OCI-LY3 (cell line): ENCODE results near the gene ANKRD27.

Experiments used
- H2AFZ ChIP-seq: fragments of 200-600, 300-600 bp; shearing (Covaris generic); 2 replicates; pipeline ENCODE4 v1.6.0; 2014; ENCODE audit warnings: antibody characterized with exemption, low read depth, low read length
- H3K27ac ChIP-seq: fragments of 200-600, 300-600 bp; sonication (generic); 2 replicates; pipeline ENCODE4 v1.5.1; 2014; ENCODE audit warnings: mild to moderate bottlenecking, low read length, moderate library complexity, mixed read lengths
- H3K27me3 ChIP-seq: fragments of 200-600, 300-600 bp; sonication (generic); 2 replicates; pipeline ENCODE4 v1.6.1; 2014; ENCODE audit warnings: low read depth, low read length, mixed read lengths
- H3K36me3 ChIP-seq: fragments of 200-600, 300-600 bp; sonication (generic); replicated peaks from 2 replicates; pipeline ENCODE3; 2014; ENCODE audit warnings: low read depth, low read length, mixed read lengths
- H3K4me1 ChIP-seq: fragments of 300-600, 200-600 bp; sonication (generic); 2 replicates; pipeline ENCODE4 v1.6.1; 2014; ENCODE audit warnings: low read length, mixed read lengths
- H3K4me2 ChIP-seq: fragments of 200-600, 300-600 bp; sonication (generic); 2 replicates; pipeline ENCODE4 v1.6.1; 2014; ENCODE audit warnings: low read length, mixed read lengths
- H3K4me3 ChIP-seq: fragments of 300-600, 200-600 bp; sonication (generic); 2 replicates; pipeline ENCODE4 v1.5.1; 2014; ENCODE audit warnings: antibody characterized with exemption, mild to moderate bottlenecking, low read length, moderate library complexity
- H3K79me2 ChIP-seq: fragments of 300-600, 200-600 bp; shearing (Covaris generic); 2 replicates; pipeline ENCODE4 v1.6.1; 2014; ENCODE audit warnings: mild to moderate bottlenecking, low read length, mixed read lengths
- H3K9ac ChIP-seq: fragments of 300-600, 200-600 bp; shearing (Covaris generic); 2 replicates; pipeline ENCODE4 v1.6.0; 2014; ENCODE audit warnings: mild to moderate bottlenecking, low read length, moderate library complexity
- H3K9me3 ChIP-seq: fragments of 200-600, 300-600 bp; shearing (Covaris generic); 2 replicates; pipeline ENCODE4 v1.6.1; 2014; ENCODE audit warnings: low read length, mixed read lengths; ENCODE audit not compliant: insufficient read depth
- H4K20me1 ChIP-seq: fragments of 200-600, 300-600 bp; sonication (generic); 2 replicates; pipeline ENCODE4 v1.6.1; 2016; ENCODE audit warnings: low read length, mixed read lengths; ENCODE audit not compliant: insufficient read depth
- CTCF ChIP-seq: fragments of 200-600, 300-600 bp; sonication (generic); IDR thresholded peaks from 2 replicates; pipeline ENCODE4 v1.5.1; 2014; ENCODE audit warnings: antibody characterized with exemption, low read length, low read depth
- EZH2phosphoT487 ChIP-seq: fragments of 200-600 bp; shearing (Covaris generic); IDR thresholded peaks from 2 replicates; pipeline ENCODE4 v1.6.1; 2018; ENCODE audit warnings: antibody characterized with exemption, mixed run types, low read depth

The ANKRD27 gene

GRCh38 chr19:32642771-32643170 is 32.2 kb downstream of the ANKRD27 start:
- Histone ChIP-seq H3K9me3 (no peaks in the 10 kb centered on the region), H3K4me3 (no peak overlapping the region), H3K27me3 (no peaks in the 10 kb centered on the region), H3K27ac (no peak overlapping the region), H2AFZ (no peak overlapping the region), H3K4me2 (no peak overlapping the region), H4K20me1 (no peaks in the 10 kb centered on the region), H3K9ac (no peak overlapping the region), H3K36me3 (peaks cover 67% of the 10 kb centered on the region), H3K79me2 (no peaks in the 10 kb centered on the region), H3K4me1 (peaks cover 17% of the 10 kb centered on the region)
- TF ChIP-seq CTCF = no peak
- TF ChIP-seq EZH2phosphoT487 = no peak

- Histone ChIP-seq H3K4me1 (no peaks in the 10 kb centered on the region), H3K79me2 (no peaks in the 10 kb centered on the region), H4K20me1 (no peaks in the 10 kb centered on the region), H3K9ac (no peak overlapping the region), H3K36me3 (peaks cover 62% of the 10 kb centered on the region), H2AFZ (no peak overlapping the region), H3K4me2 (no peak overlapping the region), H3K4me3 (no peak overlapping the region), H3K27me3 (no peaks in the 10 kb centered on the region), H3K9me3 (no peaks in the 10 kb centered on the region), H3K27ac (no peak overlapping the region)
- TF ChIP-seq EZH2phosphoT487 = no peak
- TF ChIP-seq CTCF = no peak
Measured at GRCh38 chr19:32638625-32639024, 36.4 kb downstream of the ANKRD27 start.

- Histone ChIP-seq H3K4me1 (no peaks in the 10 kb centered on the region), H3K9ac (no peak overlapping the region), H2AFZ (no peak overlapping the region), H3K27ac (no peak overlapping the region), H3K4me2 (no peak overlapping the region), H4K20me1 (no peaks in the 10 kb centered on the region), H3K9me3 (no peaks in the 10 kb centered on the region), H3K27me3 (no peaks in the 10 kb centered on the region), H3K4me3 (no peak overlapping the region), H3K36me3 (peaks cover 57% of the 10 kb centered on the region), H3K79me2 (no peaks in the 10 kb centered on the region)
- TF ChIP-seq CTCF (no peak), EZH2phosphoT487 (no peak)
Measured at GRCh38 chr19:32637480-32637879, 37.5 kb downstream of the ANKRD27 start.

GRCh38 chr19:32631381-32631780 is 43.6 kb downstream of the ANKRD27 start:
- no peak for TF ChIP-seq EZH2phosphoT487
- Histone ChIP-seq H3K27me3 (no peaks in the 10 kb centered on the region), H3K4me3 (no peak overlapping the region), H3K9me3 (no peaks in the 10 kb centered on the region), H3K9ac (no peak overlapping the region), H2AFZ (no peak overlapping the region), H3K36me3 (peaks cover 42% of the 10 kb centered on the region), H3K27ac (no peak overlapping the region), H3K4me2 (no peak overlapping the region), H4K20me1 (no peaks in the 10 kb centered on the region), H3K4me1 (no peaks in the 10 kb centered on the region), H3K79me2 (no peaks in the 10 kb centered on the region)

GRCh38 chr19:32630338-32630737 is 44.6 kb downstream of the ANKRD27 start:
- Histone ChIP-seq H3K79me2 (no peaks in the 10 kb centered on the region), H3K36me3 (peaks cover 38% of the 10 kb centered on the region), H3K9ac (no peak overlapping the region), H3K4me3 (no peak overlapping the region), H3K27me3 (no peaks in the 10 kb centered on the region), H3K9me3 (no peaks in the 10 kb centered on the region), H2AFZ (no peak overlapping the region), H3K4me2 (no peak overlapping the region), H3K27ac (no peak overlapping the region), H3K4me1 (no peaks in the 10 kb centered on the region), H4K20me1 (no peaks in the 10 kb centered on the region)
- TF ChIP-seq EZH2phosphoT487 (no peak), CTCF (no peak)
